Body of pancreas (tissue), 4 donors: ENCODE measurements around the gene PTPN1.

ENCODE experiments used
- POLR2A ChIP-seq, 3 donors: fragments of 450-650 bp; IDR thresholded peaks; one replicate each; pipeline ENCODE4 v1.6.1; 2016; ENCODE audit warnings: antibody characterized with exemption in 3 of 3, mild to moderate bottlenecking in 2 of 3
- TF ChIP-seq, protein P1 (sequence below), 7 experiments: fragments of 450-650 bp in 4 of 7; fragments of 200-600 bp in 3 of 7; sonication (generic) in 3 of 7; IDR thresholded peaks; one replicate each; pipeline ENCODE4 v1.5.1; 2016 to 2019; ENCODE audit warnings: antibody characterized with exemption in 7 of 7

DNA sequence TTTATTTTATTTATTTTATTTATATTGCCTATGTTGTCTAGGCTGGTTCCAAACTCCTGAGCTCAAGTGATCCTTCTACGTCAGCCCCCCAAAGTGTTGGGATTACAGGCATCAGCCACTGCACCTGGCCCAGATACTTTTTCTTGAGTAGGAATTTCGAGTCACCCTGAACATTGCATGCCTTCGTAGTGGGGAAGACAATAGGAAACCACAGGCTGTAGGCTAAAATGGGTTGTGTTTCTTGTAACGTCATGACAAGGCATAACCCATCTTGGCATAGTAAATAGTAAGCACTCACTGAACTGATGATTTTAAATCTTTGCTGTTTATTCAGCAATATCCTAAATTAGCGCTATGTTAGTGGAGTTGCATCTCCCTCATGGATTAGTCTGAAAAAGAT, 34.9 kb downstream of the PTPN1 start:
- TF ChIP-seq, protein P1, sequence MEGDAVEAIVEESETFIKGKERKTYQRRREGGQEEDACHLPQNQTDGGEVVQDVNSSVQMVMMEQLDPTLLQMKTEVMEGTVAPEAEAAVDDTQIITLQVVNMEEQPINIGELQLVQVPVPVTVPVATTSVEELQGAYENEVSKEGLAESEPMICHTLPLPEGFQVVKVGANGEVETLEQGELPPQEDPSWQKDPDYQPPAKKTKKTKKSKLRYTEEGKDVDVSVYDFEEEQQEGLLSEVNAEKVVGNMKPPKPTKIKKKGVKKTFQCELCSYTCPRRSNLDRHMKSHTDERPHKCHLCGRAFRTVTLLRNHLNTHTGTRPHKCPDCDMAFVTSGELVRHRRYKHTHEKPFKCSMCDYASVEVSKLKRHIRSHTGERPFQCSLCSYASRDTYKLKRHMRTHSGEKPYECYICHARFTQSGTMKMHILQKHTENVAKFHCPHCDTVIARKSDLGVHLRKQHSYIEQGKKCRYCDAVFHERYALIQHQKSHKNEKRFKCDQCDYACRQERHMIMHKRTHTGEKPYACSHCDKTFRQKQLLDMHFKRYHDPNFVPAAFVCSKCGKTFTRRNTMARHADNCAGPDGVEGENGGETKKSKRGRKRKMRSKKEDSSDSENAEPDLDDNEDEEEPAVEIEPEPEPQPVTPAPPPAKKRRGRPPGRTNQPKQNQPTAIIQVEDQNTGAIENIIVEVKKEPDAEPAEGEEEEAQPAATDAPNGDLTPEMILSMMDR (IDR thresholded peaks at IDR 0.05): no peak
- TF ChIP-seq POLR2A (IDR thresholded peaks at IDR 0.05): no peak
